Thymus (tissue), 11 donors: ENCODE data around the gene TAF3. TPM values are rescaled to one million over a fixed set of nuclear protein-coding genes. Genes with fewer than 3 reads are reported as not detected.

ENCODE experiments used
- DNase-seq, 9 donors: peaks; one replicate each; pipeline ENCODE4 v3.0.0-alpha.2; 2013; ENCODE audit warnings: low spot score in 9 of 9, low read depth in 6 of 9, missing footprints in 1 of 9
- H3K27ac ChIP-seq, 2 donors: one replicate each; pipeline ENCODE4 v1.5.1; 2013; ENCODE audit warnings: control low read depth in 1 of 2, low read depth in 1 of 2, low read length in 1 of 2, mild to moderate bottlenecking in 1 of 2, moderate library complexity in 1 of 2
- H3K27me3 ChIP-seq, 2 donors: one replicate each; pipeline ENCODE4 v1.5.1; 2013; ENCODE audit warnings: low read length in 1 of 2; ENCODE audit not compliant: control insufficient read depth in 2 of 2, insufficient read depth in 1 of 2
- H3K36me3 ChIP-seq, 2 donors: one replicate each; pipeline ENCODE4 v1.5.1; 2013; ENCODE audit warnings: low read length in 1 of 2, mild to moderate bottlenecking in 1 of 2, moderate library complexity in 1 of 2; ENCODE audit not compliant: control insufficient read depth in 2 of 2, insufficient read depth in 2 of 2
- H3K4me1 ChIP-seq, 2 donors: one replicate each; pipeline ENCODE4 v1.5.1; 2013; ENCODE audit warnings: low read length in 2 of 2; ENCODE audit not compliant: control insufficient read depth in 2 of 2, insufficient read depth in 2 of 2
- H3K4me3 ChIP-seq, 2 donors: one replicate each; pipeline ENCODE4 v1.5.1; 2013; ENCODE audit warnings: low read length in 2 of 2, control low read depth in 1 of 2, mild to moderate bottlenecking in 1 of 2
- H3K9me3 ChIP-seq, 2 donors: one replicate each; pipeline ENCODE4 v1.5.1; 2013; ENCODE audit warnings: low read length in 1 of 2, mild to moderate bottlenecking in 1 of 2; ENCODE audit not compliant: control insufficient read depth in 2 of 2, insufficient read depth in 1 of 2
- WGBS: extraction: QIAGEN DNeasy Blood & Tissue Kit; methylation state at CpG from one replicate; pipeline ENCODE4 v1.1.7; 2013; 5-methylcytosine and 5-hydroxymethylcytosine counted together
- polyA plus RNA-seq: library from polyadenylated mRNA; stranded (reverse); fragments of 200-250 nt; gene quantifications from one replicate; pipeline ENCODE4 v1.2.3, GENCODE V29; 2013
- total RNA-seq: library from RNA; stranded (reverse); fragments of 120-200 nt; gene quantifications from one replicate; pipeline ENCODE4 v1.2.4, GENCODE V29; 2013
- donor health status: healthy.

Gene TAF3
- total and polyA plus RNA-seq, 2 donors: 2.2 to 5.7 TPM

- no peaks in the 10 kb centered on the region for H3K36me3 ChIP-seq
- H3K4me1 ChIP-seq: no peaks in the 10 kb centered on the region
- no peaks in the 10 kb centered on the region for H3K9me3 ChIP-seq
- H3K27ac ChIP-seq: no peak overlapping the region
- no peaks in the 10 kb centered on the region for H3K27me3 ChIP-seq
- no peak for DNase-seq
- WGBS: 97% methylated on average over 2 of the region's 2 CpGs
- H3K4me3 ChIP-seq: no peak overlapping the region
Observed at GRCh38 chr10:7874864-7875263, 56.6 kb downstream of the TAF3 start.

- Histone ChIP-seq H3K27me3 (no peaks in the 10 kb centered on the region), H3K4me3 (no peak overlapping the region), H3K9me3 (no peaks in the 10 kb centered on the region), H3K36me3 (no peaks in the 10 kb centered on the region), H3K27ac (no peak overlapping the region), H3K4me1 (no peaks in the 10 kb centered on the region)
- no peak for DNase-seq
- 95% methylated on average over 4 of the region's 4 CpGs for WGBS
Observed at GRCh38 chr10:7876541-7877127, 58.3 kb downstream of the TAF3 start.

DNA sequence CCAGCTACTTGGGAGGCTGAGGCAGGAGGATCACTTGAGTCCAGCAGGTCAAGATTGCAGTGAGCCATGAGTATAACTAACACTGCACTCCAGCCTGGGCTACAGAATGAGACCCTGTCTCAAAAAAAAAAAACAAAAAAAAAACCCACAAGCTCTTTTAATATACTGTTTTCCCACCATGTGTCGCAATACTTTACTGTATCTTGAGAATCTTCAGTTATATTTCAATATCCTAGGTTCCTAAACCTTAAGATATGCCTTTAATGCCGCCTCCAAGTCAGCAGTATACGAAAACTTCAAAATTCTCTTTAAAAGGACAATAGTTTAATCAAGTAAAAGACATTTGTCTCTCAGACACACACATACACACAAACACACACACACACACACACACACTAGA lies 62.8 kb downstream of the TAF3 start:
- no peaks in the 10 kb centered on the region for H3K4me1 ChIP-seq
- H3K4me3 ChIP-seq: no peak overlapping the region
- H3K9me3 ChIP-seq: no peaks in the 10 kb centered on the region
- H3K27me3 ChIP-seq: no peaks in the 10 kb centered on the region
- WGBS: 98% methylated on average over 3 of the region's 3 CpGs
- no peak overlapping the region for H3K27ac ChIP-seq
- no peak for DNase-seq
- no peaks in the 10 kb centered on the region for H3K36me3 ChIP-seq

DNA sequence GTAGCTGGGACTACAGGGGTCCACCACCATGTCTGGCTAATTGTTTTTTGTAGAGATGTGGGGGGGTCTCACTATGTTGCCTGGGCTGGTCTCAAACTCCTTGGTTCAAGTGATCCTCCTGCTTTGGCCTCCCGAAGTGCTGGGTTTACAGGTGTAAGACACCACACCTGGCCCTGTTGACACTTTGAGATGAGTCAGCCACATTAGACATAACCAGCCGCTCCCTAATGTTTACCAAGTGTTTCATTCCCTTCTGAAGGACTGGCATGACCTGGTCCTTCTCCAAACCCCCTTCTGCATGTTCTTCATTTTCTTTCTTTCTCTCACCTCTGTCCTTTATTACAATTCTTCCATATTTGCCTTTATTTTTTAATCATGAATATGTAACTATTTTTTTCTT lies 67.8 kb downstream of the TAF3 start:
- no peak overlapping the region for H3K27ac ChIP-seq
- H3K9me3 ChIP-seq: no peaks in the 10 kb centered on the region
- no peak for DNase-seq
- no peak overlapping the region for H3K4me3 ChIP-seq
- H3K27me3 ChIP-seq: no peaks in the 10 kb centered on the region
- H3K4me1 ChIP-seq: no peaks in the 10 kb centered on the region
- 98% methylated on average over 2 of the region's 2 CpGs for WGBS
- H3K36me3 ChIP-seq: no peaks in the 10 kb centered on the region

GRCh38 chr10:7887174-7887816 lies 69.0 kb downstream of the TAF3 start:
- H3K4me1 ChIP-seq: no peaks in the 10 kb centered on the region
- H3K36me3 ChIP-seq: no peaks in the 10 kb centered on the region
- WGBS: 97% methylated on average over 8 of the region's 8 CpGs
- H3K27ac ChIP-seq: no peak overlapping the region
- no peak overlapping the region for H3K4me3 ChIP-seq
- DNase-seq: no peak
- no peaks in the 10 kb centered on the region for H3K27me3 ChIP-seq
- H3K9me3 ChIP-seq: no peaks in the 10 kb centered on the region

DNA sequence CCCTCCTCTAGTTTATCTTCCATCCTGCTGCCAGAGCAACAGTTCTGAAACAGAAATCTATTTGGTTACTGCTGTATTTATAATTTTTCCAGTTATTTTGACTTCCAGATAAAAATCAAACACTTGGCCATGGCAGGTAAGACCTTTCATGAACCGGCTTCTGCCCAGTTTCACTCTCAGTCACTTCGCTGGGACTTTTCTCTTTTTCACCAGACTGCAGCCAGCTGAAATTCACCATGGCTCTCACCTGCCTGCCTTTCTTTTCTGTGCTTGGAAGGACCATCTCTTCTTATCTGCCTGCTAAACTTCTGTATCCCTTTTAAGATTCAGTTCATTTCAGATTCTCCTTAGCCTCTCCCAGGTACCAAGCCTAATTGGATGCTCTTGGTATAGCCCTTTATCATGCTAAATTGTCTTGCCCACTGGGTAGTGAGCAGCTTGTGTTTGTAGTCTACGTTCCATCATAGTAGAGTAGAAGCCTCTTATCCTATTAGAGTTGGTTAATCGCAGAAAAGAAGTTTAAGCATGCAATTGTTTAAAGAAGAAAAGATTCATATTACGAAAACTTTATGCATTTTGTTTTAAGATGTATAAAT lies 71.7 kb downstream of the TAF3 start:
- no peak for DNase-seq
- 95% methylated on average over 5 of the region's 5 CpGs for WGBS

DNA sequence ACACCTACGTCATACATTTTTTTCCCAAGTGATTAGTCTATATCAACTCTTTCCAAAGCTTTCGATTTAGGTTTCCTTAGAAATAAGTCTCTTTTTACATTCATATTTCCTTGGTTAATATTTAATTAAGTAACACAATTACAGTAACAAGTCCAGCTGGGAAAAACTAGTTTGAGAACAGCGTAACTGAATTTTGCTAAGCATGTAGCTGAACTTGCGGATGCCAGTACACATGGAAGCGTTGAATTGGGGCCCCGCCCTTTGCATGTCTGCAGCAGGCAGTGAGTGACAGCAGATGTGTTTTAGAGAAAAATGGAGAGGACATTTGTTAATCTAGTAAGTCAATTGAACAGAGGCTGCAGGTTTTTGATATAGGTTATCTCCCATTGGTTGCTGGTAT lies 72.5 kb downstream of the TAF3 start:
- no peaks in the 10 kb centered on the region for H3K4me1 ChIP-seq
- H3K27ac ChIP-seq: no peak overlapping the region
- 97% methylated on average over 6 of the region's 6 CpGs for WGBS
- no peaks in the 10 kb centered on the region for H3K9me3 ChIP-seq
- H3K27me3 ChIP-seq: no peaks in the 10 kb centered on the region
- no peak for DNase-seq
- no peak overlapping the region for H3K4me3 ChIP-seq
- H3K36me3 ChIP-seq: no peaks in the 10 kb centered on the region

More for the DNA sequence above, 71.7 kb downstream of the TAF3 start:
- Histone ChIP-seq H3K4me3 (no peak overlapping the region), H3K4me1 (no peaks in the 10 kb centered on the region), H3K27me3 (no peaks in the 10 kb centered on the region), H3K27ac (no peak overlapping the region), H3K9me3 (no peaks in the 10 kb centered on the region), H3K36me3 (no peaks in the 10 kb centered on the region)

- no peak overlapping the region for H3K4me3 ChIP-seq
- WGBS: 92% methylated on average over 1 of the region's 1 CpG
- no peak for DNase-seq
- H3K27ac ChIP-seq: no peak overlapping the region
- H3K27me3 ChIP-seq: no peaks in the 10 kb centered on the region
- peaks cover under 1 to 1% of the 10 kb centered on the region in 2 donors for H3K36me3 ChIP-seq
- H3K4me1 ChIP-seq: no peaks in the 10 kb centered on the region
- H3K9me3 ChIP-seq: no peaks in the 10 kb centered on the region
Observed at GRCh38 chr10:7891634-7892033, 73.3 kb downstream of the TAF3 start.

DNA sequence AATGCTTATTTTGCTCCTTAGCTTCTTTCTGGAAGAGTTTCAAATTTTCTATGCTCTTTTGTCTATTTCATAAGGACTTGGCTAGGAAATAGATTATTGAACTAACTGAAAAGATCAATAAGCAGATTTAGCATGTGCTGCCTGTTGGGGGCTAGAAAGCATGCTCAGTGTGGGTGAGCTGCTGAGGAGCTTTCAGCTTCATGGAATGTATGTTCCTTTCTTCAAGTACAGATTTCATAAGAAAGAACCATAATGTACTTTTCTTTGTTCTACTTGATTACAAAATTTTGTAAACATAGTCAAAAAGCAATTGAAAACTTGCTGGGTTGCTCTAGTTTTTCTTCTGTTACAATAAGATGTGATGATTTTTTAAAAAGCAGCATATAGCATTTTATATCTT lies 73.8 kb downstream of the TAF3 start:
- no peak for DNase-seq
- H3K36me3 ChIP-seq: peaks cover 3 to 4% of the 10 kb centered on the region in 2 donors
- no peaks in the 10 kb centered on the region for H3K9me3 ChIP-seq
- no peak overlapping the region for H3K27ac ChIP-seq
- no peaks in the 10 kb centered on the region for H3K4me1 ChIP-seq
- H3K4me3 ChIP-seq: no peak overlapping the region
- H3K27me3 ChIP-seq: no peaks in the 10 kb centered on the region
